ENCODE data around the gene SMARCD3.

- TF ChIP-seq CTCF (conservative IDR thresholded peaks at IDR 0.05; ENCODE audit: low read depth, low read length) (no peak), MAZ (IDR thresholded peaks at IDR 0.05; ENCODE audit: borderline replicate concordance, low read depth, low read length) (no peak), SMC3 (IDR thresholded peaks at IDR 0.05; ENCODE audit: low read depth, low read length) (no peak), RAD21 (IDR thresholded peaks at IDR 0.05; ENCODE audit: low read length) (no peak), POLR2A (IDR thresholded peaks at IDR 0.05; ENCODE audit: low read depth, low read length) (no peak), RCOR1 (IDR thresholded peaks at IDR 0.05; ENCODE audit: insufficient replicate concordance, low read length) (no peak), MAFK (IDR thresholded peaks at IDR 0.05; ENCODE audit: low read depth, low read length) (no peak), RFX5 (IDR thresholded peaks at IDR 0.05; ENCODE audit: low read depth, low read length) (no peak), NFE2L2 (IDR thresholded peaks at IDR 0.05; ENCODE audit: low read depth, low read length) (no peak), MXI1 (IDR thresholded peaks at IDR 0.05; ENCODE audit: borderline replicate concordance, low read depth, low read length) (no peak), CEBPB (IDR thresholded peaks at IDR 0.05; ENCODE audit: low read depth, low read length) (no peak), BHLHE40 (IDR thresholded peaks at IDR 0.05; ENCODE audit: low read depth, low read length) (no peak)
- TF ChIP-seq, protein P1, sequence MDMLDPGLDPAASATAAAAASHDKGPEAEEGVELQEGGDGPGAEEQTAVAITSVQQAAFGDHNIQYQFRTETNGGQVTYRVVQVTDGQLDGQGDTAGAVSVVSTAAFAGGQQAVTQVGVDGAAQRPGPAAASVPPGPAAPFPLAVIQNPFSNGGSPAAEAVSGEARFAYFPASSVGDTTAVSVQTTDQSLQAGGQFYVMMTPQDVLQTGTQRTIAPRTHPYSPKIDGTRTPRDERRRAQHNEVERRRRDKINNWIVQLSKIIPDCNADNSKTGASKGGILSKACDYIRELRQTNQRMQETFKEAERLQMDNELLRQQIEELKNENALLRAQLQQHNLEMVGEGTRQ (IDR thresholded peaks at IDR 0.05; ENCODE audit: low read depth, low read length): no peak
Measured at GRCh38 chr7:151273651-151274390, 25.3 kb upstream of the SMARCD3 start.
